ENCODE data around the gene TH. TPM values are rescaled to one million over a fixed set of nuclear protein-coding genes. Genes with fewer than 3 reads are reported as not detected.

TH gene
- total RNA-seq, 2 donors from 2014 or later: not detected

DNA sequence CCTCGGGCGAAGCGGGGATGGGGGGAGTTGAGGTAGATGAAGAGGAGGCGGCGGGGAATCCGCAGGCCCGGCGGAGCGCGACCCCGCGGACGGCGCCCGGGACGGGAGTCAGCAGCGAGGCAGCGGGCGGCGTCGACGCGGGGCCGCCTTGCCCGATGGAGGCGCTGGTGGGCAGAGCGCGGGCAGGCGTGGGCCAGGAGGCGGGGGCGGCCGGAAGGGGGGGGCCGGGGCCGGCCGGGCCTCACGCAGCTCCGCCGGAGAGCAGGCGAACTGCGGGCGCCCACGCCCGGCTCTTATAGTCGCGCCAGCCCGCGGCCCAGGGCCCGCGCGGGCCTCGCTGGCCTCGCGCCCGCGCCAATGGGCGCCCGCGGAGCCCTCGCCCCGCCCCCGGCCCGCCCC is 32.5 kb downstream of the TH start, which contains the start of gene IGF2:
IGF2 (minus strand) TSS at position 267 of the 399 bp plus-strand sequence. CDS start 3,866 bp downstream, outside the sequence.
- DNase-seq (no peak), ATAC-seq (no peak)
- intact Hi-C loops (cut with DNase I, micrococcal nuclease): no loop called here

DNA sequence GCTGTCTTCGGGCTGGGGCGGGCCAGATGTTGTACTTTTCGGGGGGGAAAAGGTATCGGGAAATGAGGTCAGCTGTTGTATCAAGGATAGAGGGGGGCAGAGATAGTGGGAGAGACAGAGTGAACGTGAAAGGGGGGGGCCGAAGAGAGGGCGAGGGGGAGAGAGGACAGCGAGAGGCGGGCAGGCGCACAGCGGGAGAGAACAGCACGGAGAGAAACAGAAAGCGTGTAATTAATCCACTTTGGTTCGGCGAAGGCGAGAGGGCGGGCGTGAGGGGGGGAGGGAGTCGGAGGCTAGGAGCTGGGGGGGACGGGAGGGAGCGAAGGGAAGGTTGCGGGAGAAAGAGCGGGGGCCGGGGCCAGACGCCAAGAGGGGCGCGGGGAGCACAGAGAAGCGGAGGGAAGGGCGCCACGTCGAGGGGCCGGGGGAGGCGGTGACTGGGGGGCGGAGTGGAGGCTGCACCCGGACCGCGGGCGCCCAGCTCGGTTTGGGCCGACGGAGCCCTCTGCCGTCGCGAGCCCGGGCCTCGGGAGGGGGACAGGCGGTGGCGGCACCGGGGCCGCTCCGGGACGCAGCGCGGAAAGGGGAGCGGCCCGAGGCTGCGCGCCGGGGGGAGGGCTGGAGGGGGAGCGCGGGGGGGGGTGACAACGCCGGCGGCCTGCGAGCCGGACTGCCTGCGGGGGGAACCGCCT is 33.0 kb downstream of the TH start:
- no peak for ATAC-seq

DNA sequence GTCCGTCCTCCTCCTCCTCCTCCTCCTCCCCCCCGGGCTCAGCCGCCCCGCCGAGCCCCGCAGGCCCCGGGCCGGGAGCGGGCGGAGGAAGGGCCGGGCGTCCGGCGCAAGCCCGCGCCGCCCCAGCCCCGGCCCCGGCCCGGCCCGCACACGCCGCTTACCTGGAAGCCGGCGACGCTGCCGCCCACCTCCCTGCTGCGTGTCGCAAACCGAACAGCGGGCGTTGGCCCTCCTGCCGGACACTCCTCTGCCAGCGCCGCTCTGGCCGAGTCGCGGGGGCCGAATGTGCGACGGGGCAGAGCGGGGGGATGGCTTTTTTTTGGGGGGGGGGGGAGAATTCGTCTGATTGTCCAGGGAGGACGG is 33.6 kb downstream of the TH start:
- DNase-seq (no peak), ATAC-seq (no peak)
- intact Hi-C loops (cut with DNase I, micrococcal nuclease): no loop called here

More for the DNA sequence above, 33.0 kb downstream of the TH start:
- no peak for DNase-seq
- intact Hi-C loops (cut with DNase I, micrococcal nuclease): no loop called here

DNA sequence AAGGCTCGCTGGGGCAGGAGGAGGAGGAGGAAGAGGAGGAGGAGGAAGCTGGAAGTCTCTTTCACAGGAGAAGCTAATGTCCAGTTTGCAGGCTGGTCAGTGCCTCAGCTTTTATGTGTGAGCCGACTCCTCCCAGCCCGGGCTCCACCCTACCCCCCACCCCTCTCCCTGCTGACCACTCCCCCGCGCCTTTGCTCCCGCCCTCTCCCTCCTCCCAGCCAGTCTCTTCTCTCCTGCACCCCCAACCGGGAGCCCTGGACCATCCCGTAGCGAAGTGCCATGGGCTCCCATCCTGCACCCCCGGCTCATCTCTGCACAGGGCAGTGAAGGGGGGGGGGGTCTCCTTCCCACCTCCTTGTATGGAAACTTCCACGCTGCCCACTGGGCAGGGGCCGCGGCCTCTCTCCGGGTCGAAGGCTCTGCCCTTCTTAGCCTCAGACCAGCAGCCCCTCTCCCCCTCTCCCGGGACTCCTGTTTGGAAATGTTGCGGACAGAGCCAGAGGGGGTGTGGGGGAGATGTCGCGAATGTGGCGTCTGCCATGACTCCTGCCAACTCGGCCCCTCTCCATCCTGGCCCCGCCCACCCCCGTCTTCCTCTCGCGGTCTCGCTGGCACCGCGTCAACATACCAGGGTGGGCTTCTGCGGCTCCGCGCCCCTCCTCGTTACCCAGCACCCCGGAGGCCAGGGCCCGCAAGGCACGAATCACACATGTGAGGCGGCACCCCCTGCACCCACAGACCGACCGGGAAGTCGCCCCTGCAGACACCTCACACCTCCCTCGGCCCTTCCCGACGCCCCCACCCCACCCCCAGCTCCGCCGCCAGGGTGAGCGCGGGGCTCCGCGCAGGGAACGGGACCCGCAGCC is 34.2 kb downstream of the TH start:
- ATAC-seq: no peak
- peak in 1 of 2 donors; percentile 38 for DNase-seq
- intact Hi-C loops (cut with DNase I, micrococcal nuclease): no loop called here

DNA sequence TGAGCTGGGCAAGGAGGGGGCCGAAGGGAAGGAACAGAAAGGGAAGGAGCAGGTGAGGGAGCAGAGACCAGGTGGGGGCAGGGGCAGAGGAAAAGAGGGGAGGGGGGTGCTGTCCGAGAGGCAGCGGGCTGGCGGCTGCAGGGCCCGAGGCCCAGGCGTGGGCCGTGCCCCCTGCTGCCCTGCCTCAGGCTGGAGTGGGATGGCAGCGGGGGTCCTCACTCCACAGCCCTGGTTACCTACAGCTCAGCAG is 34.7 kb downstream of the TH start:
- ATAC-seq (no peak), DNase-seq (no peak)
- intact Hi-C loops (cut with DNase I, micrococcal nuclease): no loop called here

DNA sequence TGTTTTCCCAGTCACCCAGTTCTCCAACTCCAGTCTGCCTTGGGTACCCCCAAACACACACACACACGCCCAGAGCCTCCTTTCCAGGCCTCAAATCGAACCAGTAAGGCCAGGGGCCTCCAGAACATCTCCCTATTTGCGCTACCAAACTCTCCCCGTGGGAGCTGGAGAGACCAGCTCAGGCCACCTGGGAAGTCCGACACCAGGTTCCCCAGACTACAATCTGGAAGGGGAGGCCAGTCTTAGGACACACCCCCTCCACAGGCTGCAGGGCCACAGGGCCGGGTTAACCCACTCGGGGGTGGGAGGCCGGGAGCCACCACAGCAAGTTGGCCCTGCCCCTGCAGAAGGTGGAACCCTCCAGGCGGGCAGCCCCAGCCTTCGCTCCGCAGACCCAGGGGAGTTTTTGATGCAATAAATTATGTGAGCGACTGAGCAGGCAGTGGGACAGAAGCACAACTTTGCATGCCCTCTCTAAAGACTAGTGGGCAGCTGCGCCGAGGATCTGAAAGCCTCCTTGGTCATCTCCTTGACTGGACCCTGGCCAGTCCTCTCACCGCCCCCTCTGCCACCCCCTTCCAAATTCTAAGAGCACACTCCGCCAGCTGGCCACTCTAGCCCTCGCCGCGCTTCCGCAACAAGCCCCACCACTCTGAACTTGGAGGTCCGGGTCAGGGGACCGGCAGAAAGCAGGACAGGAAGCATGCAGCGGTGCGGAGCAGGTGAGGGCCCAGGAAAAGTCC is 35.2 kb downstream of the TH start:
- no peak for ATAC-seq
- no peak for DNase-seq
- intact Hi-C loops (cut with DNase I, micrococcal nuclease): no loop called here

DNA sequence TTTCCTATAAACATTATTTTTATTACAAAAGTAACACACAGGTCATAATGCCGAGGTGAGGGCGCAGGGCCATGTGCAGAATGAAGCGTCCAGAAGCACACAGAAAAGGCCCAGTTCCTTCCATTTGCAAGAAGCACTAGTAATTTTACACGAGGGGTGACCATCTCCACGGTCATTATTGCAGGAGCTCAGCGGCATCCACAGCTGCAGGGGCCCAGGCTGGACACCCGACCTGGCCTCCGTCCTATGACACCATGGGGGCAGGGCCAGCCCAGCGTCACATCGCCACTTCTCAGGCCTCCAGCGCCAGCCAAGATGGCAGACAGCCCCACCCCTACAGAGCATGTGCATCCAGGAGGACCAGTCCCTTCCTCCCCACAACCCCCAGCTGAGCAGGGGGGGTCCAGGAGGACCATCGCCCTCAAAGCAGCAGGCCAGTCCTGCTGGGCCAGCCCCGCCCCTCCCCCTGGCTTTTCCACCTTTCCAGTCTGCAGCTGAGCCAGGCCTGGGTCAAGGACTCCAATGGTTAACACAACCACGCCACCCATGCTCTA is 35.9 kb downstream of the TH start:
- intact Hi-C loops (cut with DNase I, micrococcal nuclease): no loop called here
- DNase-seq (no peak), ATAC-seq (no peak)

DNA sequence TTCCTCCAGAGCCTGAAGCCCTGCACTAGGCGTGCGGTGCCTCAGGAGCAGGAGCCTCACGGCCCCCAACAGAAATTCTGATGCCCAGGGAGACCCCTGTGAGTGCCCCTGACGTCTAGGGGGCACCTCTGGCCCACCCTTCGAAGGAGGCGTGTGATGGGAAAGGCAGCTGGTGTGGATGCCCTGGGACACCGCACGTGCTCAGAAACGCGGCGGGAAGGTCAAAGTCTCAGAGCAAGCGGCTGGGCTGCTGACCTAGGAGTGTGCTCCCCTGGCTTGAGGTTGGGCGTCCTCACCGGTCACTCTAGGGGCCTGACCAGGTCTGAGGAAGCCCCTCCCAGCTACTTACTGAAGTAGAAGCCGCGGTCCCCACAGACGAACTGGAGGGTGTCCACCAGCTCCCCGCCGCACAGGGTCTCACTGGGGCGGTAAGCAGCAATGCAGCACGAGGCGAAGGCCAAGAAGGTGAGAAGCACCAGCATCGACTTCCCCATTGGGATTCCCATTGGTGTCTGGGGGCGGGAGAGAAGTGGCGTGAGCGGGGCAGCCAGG is 36.5 kb downstream of the TH start:
- DNase-seq (no peak), ATAC-seq (no peak)
- intact Hi-C loops (cut with DNase I, micrococcal nuclease): no loop called here

DNA sequence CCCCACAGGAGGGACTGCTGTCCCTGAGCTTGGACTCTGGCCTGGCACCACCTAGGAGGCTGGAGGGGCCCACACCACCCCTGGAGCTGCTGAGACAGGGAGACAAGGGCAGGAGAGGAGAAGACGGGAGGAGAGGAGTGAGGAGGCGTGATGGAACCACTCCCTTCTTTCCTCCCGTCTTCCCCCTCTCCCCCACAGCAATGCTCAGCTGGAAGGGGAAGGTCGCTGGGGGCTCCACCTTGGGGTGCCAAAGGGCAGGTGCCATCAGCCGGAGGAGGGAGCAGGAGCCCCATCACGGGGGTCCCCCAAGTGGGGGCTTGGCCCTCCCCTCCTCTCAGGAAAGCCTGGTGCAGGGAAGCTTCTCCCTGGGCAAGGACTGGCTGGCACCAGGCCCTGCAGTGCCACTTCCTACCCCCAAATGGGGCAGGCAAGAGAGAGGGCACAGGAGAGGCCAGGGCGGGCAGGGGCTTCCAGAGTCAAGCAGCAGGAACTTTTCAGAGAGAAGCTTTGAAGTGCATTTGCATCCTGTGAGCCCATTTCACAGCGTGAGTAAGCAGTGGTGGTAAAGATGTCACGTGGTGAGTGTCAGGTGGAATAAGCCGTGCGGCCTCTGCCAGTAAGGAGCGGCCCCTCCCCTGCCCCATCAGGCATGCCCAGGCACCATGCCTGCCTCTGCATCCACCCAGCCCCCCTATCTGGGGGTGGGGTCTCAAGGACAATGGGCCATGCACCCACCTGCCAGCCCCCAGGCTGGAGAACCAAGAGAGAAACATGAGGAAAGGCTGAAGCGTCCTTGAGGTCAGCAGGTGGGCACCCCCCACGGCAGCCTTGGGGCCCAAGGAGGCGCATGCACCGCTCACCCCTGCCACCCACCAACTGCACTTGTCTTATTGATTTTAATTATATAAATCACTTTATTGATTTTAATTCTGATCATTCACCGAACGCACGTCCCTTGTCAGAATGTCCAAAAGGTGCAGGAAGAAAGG is 37.3 kb downstream of the TH start:
- ATAC-seq (no peak), DNase-seq (no peak)
- intact Hi-C loops (cut with DNase I, micrococcal nuclease): no loop called here

DNA sequence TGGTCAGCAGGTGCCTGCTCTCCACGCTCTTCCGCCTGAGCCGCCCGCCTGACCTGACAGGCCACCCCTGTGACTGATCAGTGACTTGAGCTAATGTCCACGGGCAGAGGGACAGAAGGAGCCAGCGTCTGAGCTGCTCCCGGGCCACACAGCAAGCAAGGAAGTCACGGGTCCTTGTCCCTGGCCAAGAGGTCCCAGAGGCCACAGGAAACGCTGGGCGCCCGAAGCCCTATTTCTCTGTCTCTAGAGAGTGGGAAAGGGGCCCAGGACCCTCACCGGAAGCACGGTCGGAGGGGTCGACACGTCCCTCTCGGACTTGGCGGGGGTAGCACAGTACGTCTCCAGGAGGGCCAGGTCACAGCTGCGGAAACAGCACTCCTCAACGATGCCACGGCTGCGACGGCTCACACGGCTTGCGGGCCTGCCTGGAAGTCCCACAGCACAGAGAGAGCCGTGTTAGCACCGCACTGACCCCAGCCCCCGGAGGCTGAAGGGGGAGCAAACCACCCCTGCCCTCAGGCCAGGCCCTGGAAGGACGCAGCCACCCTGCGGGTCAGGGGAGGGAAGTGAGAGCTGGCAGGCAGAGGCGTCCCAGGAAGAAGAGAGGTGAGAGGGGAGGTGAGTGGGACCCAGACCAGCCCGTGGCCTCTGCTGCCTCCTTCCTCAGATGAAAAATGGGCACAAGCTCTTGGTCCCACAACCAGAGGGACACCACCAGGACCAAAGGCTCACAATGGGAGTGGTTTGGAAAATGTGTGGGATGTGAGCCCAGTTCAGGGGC is 38.2 kb downstream of the TH start:
- ATAC-seq (no peak), DNase-seq (no peak)
- intact Hi-C loops (cut with DNase I, micrococcal nuclease): no loop called here

DNA sequence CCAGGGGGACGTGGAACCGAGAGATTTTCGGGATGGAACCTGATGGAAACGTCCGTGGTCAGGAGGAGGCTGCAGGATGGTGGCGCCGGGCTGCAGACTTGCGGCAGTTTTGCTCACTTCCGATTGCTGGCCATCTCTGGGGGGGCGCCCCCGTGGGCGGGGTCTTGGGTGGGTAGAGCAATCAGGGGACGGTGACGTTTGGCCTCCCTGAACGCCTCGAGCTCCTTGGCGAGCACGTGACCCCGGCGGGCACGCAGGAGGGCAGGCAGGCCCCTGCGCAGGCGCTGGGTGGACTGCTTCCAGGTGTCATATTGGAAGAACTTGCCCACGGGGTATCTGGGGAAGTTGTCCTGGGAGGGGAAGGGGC is 38.8 kb downstream of the TH start:
- DNase-seq: no peak
- intact Hi-C loops (cut with DNase I, micrococcal nuclease): no loop called here
- no peak for ATAC-seq

DNA sequence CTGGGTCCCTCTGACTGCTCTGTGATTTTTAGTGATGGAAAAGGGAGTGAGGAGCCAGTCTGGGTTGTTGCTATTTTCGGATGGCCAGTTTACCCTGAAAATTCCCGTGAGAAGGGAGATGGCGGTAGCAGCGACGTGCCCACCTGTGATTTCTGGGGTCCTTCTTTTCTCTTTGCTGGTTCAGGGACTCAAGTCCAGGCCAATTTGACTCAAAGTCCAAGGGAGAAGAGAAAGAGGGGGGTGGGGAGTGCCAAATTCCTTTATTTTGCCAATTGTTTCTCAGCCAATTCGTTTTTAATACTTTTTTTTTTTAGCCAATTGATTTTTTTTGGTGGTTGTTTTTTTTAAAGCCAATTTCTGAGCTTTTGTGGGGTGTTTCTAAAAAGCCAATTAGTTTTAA is 39.4 kb downstream of the TH start:
- intact Hi-C loops (cut with DNase I, micrococcal nuclease): no loop called here
- no peak for DNase-seq
- no peak for ATAC-seq

DNA sequence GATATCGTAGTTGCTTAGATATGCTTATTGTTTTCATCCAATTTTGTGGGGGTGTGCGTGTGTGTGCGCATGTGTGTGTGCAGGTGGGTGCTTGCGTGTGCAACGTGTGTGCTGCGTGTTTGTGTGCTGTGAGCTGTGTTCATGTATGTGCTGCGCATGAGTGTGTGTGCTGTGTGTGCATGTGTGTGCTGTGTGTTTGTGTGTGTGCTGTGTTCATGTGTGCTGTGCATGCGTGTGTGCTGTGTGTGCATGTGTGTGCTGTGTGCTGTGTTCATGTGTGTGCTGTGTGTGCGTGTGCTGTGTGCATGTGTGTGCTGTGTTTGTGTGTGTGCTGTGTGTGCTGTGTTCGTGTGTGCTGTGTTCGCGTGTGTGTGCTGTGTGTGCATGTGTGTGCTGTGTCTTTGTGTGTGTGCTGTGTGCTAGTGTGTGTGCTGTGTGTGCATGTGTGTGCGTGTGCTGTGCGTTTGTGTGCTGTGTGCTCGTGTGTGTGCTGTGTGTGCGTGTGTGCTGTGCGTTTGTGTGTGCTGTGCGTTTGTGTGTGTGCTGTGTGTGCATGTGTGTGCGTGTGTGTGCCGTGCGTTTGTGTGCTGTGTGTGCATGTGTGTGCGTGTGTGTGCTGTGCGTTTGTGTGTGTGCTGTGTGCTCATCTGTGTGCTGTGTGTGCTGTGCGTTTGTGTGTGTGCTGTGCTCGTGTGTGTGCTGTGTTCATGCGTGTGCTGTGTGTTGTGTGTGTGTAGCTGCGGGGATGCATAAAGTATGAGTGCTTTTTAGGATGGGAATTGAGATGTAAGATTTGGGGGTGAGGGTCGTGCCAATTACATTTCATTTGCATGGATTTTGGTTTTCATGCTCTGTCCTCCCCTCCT is 40.0 kb downstream of the TH start:
- no peak for DNase-seq
- ATAC-seq: no peak
- intact Hi-C loops (cut with DNase I, micrococcal nuclease): no loop called here

DNA sequence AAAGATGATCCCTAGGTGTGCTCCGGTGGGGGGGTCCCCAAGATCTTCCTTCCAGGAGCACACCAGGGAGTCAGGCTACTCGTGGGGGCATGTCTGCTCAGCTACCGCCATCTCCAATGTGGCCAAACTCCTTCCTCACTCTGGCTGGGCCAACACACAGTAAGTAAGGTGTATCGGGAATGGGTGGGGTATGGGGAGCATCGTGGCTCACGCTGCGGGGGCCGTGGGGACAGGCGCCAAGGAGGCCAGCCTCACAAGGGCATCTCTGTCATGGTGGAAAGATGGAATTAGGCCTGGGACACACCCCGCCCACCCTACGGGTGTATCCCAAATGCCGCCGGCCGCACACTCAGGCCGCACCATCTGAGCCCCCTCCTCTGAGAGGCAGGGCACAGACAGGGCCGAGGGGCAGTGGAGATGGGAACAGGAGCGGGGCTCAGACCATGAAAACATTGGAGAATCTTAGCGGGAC is 40.7 kb downstream of the TH start:
- no peak for DNase-seq
- intact Hi-C loops (cut with DNase I, micrococcal nuclease): no loop called here
- ATAC-seq: no peak

DNA sequence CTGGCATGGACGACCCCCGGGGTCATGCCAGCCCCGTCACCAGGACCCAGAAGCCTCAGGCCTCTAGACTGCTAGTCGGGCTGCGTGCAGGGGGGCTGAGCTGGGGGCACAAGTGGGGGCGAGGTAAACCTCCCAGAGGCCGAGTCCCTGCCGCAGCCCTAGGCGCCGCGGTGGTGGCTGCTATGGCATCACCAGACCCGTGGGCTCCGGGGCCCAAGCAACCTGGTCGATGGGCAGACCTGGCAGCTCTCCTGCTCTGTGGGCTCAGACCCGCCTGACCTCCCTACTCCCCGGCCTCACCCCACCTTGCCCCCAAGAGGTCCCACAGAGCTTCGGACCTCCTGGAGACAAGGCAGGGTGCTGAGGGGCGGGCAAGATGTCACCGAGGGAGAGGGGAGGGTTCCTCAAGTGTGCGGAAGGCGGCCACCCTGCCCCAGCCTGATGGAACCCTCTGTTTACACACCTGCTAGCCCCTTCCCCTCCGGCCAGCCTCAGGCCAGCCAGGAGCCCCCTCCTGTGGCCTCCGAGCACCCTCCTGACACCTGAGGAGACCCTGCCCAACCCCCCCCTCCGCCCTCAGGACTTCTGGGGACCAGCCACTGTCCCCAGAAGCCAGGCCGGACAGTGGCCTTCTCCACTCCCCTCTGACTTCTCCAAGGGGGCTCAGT is 41.8 kb downstream of the TH start:
- intact Hi-C loops (cut with DNase I, micrococcal nuclease): no loop called here
- DNase-seq (no peak), ATAC-seq (no peak)

DNA sequence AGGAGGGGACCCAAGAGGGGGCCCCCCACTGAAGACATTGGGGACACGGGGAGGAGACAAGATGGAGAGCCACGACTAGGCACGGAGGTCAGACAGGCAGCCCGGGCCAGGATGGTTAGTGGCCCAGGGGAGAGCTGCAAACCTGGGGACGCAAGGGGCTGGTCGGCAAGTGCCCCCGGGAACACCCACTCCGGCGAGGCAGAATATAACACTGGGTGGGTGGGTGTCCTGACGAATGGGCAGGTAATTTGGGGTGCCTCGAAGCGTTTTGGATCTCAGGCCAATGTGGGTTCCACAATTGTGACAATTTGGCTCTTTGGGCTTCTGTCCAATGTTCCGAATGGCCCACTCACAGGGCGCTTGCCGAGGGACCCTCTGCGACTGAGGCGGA is 42.3 kb downstream of the TH start:
- no peak for ATAC-seq

More for the DNA sequence above, 42.3 kb downstream of the TH start:
- intact Hi-C loops (cut with DNase I, micrococcal nuclease): no loop called here
- no peak for DNase-seq

All from left colon (tissue), 2 donors.